ENCODE data around the gene EDDM3A.

The EDDM3A gene

DNA sequence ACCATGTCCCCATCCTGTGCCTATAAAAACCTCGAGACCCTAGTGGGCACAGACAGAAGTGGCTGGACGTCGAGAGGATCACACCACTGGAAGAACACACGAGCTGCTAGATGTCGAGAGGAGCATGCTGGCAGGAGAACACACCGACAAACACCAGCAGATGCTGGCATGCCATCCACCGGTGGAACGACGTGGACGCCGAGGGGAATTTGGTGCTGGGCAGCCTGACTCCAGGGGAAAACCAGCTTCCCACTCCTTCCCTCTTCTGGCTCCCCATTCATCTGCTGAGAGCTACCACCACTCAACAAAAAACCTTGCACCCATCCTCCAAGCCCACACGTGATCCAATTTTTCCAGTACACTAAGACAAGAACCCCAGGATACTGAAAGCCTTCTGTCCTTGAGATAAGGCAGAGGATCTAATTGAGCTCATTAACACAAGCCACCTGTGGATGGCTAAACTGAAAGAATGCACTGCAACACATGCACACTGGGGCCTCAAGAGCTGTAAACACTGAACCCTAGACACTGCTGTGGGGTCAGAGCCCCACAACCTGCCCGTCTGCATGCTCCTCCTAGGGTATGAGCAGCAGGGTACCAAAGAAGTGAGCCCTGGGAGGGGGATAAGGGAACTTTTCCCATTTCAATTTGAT lies 44.9 kb downstream of the EDDM3A start:
- DNase-seq, result no peak

DNA sequence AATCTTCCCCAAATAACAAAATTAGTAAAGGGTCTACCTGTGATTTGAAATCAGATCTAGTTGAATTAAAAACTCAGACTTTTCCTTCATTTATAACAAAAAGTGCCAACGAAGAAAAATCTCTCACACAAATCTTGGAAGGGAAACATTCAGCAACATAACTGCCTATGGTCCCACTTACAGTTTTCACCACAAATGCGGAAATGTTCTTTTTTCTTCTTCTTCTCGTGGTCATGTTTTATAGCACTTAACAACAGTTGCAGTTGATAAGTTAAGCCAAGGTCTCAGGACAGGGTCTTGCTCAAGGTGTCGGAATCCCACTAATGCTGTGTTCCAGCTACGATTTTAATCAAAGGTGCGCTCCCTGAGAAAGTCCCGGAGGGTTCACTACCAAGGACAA lies 45.5 kb downstream of the EDDM3A start:
- DNase-seq, result no peak

DNA sequence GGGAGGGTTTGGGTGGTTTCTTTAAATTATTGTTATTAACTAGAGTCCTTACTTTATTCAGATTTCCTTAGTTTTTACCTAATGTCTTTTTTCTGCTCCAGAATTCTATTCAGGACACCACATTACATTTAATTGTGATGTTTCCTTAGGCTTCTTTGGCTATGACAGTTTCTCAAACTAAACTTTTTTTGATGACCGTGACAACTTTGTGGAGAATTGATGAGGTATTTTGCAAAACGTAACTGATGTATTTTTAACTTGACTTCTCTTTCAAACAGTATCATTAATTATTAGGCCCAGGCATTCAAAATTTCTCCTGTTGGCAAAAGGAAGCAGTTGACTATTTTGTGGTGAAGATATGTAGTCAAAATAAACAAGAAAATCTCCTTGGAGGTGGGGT lies 45.9 kb downstream of the EDDM3A start:
- no peak for DNase-seq

DNA sequence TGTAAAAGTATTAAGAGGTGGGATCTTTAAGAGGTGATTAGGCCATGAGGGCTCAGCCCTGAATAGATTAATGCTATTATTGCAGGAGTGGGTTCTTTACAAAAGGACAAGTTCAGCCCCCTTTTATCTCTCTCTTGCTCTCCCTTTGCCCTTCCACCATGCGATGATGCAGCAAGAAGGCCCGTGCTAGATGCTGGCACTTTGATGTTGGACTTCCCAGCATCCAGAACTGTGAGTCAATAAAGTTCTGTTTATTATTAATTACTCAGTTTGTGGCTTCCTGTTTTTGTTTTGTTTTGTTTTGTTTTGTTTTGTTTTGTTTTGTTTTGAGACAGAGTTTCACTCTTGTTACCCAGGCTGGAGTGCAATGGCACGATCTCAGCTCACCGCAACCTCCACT lies 46.9 kb downstream of the EDDM3A start:
- no peak for DNase-seq

DNA sequence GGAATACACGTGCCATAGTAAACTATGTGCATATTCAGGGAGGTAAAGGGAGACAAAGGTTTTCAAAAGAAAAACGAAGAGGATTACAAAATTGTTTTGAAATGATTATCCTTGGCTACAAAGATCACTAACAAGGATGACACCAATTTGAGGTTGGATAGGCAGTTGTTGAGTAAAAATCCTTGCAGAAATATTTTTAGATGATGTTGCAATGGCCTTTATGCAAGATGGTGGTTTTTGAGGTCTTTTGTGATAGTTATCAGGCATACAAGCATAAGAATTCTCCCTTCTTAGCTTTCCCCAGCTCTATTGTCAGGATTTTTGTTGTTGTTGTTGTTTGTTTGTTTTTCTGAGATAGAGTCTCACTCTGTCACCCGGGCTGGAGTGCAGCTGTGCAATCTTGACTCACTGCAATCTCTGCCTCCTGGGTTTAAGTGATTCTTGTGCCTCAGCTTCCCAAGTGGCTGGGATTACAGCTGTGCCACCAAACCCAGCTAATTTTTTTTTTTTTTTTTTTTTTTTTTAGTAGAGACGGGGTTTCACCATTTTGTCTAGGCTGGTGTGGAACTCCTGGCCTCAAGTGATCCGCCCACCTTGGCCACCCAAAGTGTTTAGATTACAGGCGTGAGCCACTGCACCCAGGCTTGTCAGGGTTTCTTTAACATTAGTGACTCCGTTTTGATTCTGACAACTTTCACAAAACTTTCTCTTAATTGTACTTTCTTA lies 49.1 kb downstream of the EDDM3A start:
- DNase-seq, result no peak

DNA sequence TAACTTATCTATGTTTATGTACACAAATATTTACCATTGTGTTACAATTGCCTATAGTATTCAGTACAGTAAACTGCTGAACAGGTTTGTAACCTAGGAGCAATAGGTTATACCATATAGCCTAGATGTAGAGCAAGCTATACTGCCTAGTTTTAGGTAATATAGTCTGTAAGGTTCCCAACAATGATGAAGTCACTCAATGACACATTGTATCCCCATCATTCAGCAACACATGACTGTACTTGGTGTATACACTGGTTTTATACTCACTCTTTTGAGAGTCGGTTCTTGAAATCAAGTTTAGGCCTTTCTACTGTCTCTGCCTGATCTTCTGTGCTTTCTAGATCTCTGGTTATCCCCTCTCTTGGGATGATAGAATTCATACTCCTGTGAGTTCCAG lies 51.5 kb downstream of the EDDM3A start:
- no peak for DNase-seq
